Measurements from ENCODE around the gene NTRK3. TPM values are rescaled to one million over a fixed set of nuclear protein-coding genes. Genes with fewer than 3 reads are reported as not detected.

Gene NTRK3
- total and polyA plus RNA-seq, 2 of the 8 experiments (the other 6 are each of a cell fraction or from before 2014, with no cell fraction given), result 4.5 to 6.8 TPM

- POLR2A ChIA-PET (ENCODE audit: partially characterized antibody), result interaction anchor here (1.1 to 1.7 kb wide), 2 partner anchors 11 to 221 kb away, joined by 3 to 6 read pairs; partner anchors contain the start of genes MRPL46 and MRPS11
- H3K27ac ChIP-seq (ENCODE audit: low read depth, low read length), result no peak overlapping the region
- DNase-seq (ENCODE audit: low read depth in 1 of 2, low spot score in 2 of 2) (peak; percentile 70 to 92), FAIRE-seq (peak; percentile 81)
- H3K4me1 ChIP-seq (replicated peaks in 1 of 4; ENCODE audit: control insufficient read depth in 3 of 4, insufficient read depth in 4 of 4, low read length in 3 of 4), result peaks cover 0 to 7% (median 2%) of the 10 kb centered on the region in 4 experiments; a peak in 3 of 7 replicates
- no peaks in the 10 kb centered on the region for H3K79me2 ChIP-seq (ENCODE audit: control insufficient read depth in 1 of 2, insufficient read depth in 2 of 2, low read length in 2 of 2)
- H2BK15ac ChIP-seq (ENCODE audit: low read length), result 0 out of 2 replicates have a peak overlapping the region, but pooled peaks have one; percentile 95
- no peaks in the 10 kb centered on the region for H3K79me1 ChIP-seq (ENCODE audit: low read depth, low read length)
- H3K18ac ChIP-seq (ENCODE audit: extremely low read depth, low read length), result peak overlapping the region; percentile 36; the same call in 1 of the 2 replicates
- no peak overlapping the region for H3K23ac ChIP-seq (ENCODE audit: insufficient read length)
- H2AK5ac ChIP-seq (ENCODE audit: low read depth, low read length), result no peak overlapping the region
- H2BK120ac ChIP-seq (replicated peaks; ENCODE audit: low read depth, low read length), result no peak overlapping the region
- H3K9ac ChIP-seq (replicated peaks in 1 of 4; ENCODE audit: extremely low read depth in 1 of 4, low read depth in 3 of 4, low read length in 3 of 4), result no peak overlapping the region
- peak overlapping the region; percentile 60; the same call in 1 of the 2 replicates for H2BK12ac ChIP-seq (ENCODE audit: low read depth, low read length)
- H4K5ac ChIP-seq (ENCODE audit: insufficient read length, low read depth, low read length), result no peak overlapping the region
- H2BK20ac ChIP-seq (ENCODE audit: low read length), result no peak overlapping the region
- WGBS, 2 experiments (ENCODE audit: extremely low coverage in 1 of 2, insufficient coverage in 1 of 2, insufficient read length in 1 of 2, insufficient replicate concordance in 2 of 2, low coverage in 1 of 2, low lambda C conversion rate in 2 of 2, missing lambda C conversion rate in 1 of 2), result 15% methylated on average over 25 of the region's 27 CpGs; no CpG with 5 or more reads in 1 of the 2 experiments
- peak overlapping the region; percentile 97 for H2AFZ ChIP-seq (ENCODE audit: low read length)
- H2BK5ac ChIP-seq (ENCODE audit: low read depth, low read length), result 0 out of 2 replicates have a peak overlapping the region, but pooled peaks have one; percentile 35
- H3K14ac ChIP-seq (ENCODE audit: insufficient read length), result no peak overlapping the region
- no peaks in the 10 kb centered on the region for H4K20me1 ChIP-seq (replicated peaks in 1 of 2; ENCODE audit: control insufficient read depth in 1 of 2, insufficient read depth in 2 of 2, low read length in 2 of 2)
- H3K4me2 ChIP-seq (ENCODE audit: insufficient read depth in 1 of 2, low read depth in 2 of 2, low read length in 2 of 2), result peak overlapping the region; percentile 3 to 72; a peak in 3 of 4 replicates
- H4K8ac ChIP-seq (ENCODE audit: extremely low read depth, insufficient read depth, low read length), result no peak overlapping the region
- CTCF ChIA-PET (ENCODE audit: partially characterized antibody), result interaction anchor here (0.5 to 10.7 kb wide), 68 partner anchors 8 to 1332 kb away, joined by 3 to 144 read pairs (median 4); partner anchors contain the start of gene NTRK3
- H3K56ac ChIP-seq (replicated peaks; ENCODE audit: insufficient read length, low read depth, low read length), result no peak overlapping the region
- H4K91ac ChIP-seq (replicated peaks; ENCODE audit: insufficient read length, low read length), result no peak overlapping the region
- H3K9me3 ChIP-seq (ENCODE audit: insufficient read depth in 2 of 2, low read depth in 1 of 2, low read length in 1 of 2), result no peaks in the 10 kb centered on the region
- no peak overlapping the region for H3K4ac ChIP-seq (replicated peaks; ENCODE audit: insufficient read length, low read depth, low read length)
- peaks cover 5% of the 10 kb centered on the region; the same call in 1 of the 2 replicates for H3K23me2 ChIP-seq (ENCODE audit: low read depth, low read length)
- H3K4me3 ChIP-seq (ENCODE audit: extremely low read depth in 1 of 4, insufficient read depth in 2 of 4, low read depth in 3 of 4, low read length in 4 of 4), result peak overlapping the region in 3 of 4 experiments; percentile 19 to 45 (median 34); a peak in 4 of 8 replicates
- peaks cover 0 to 4% (median 2%) of the 10 kb centered on the region in 4 experiments; a peak in 3 of 7 replicates for H3K27me3 ChIP-seq (replicated peaks in 1 of 4; ENCODE audit: control insufficient read depth in 3 of 4, extremely low read depth in 1 of 4, insufficient read depth in 3 of 4, low read length in 3 of 4)
- no peaks in the 10 kb centered on the region for H3K36me3 ChIP-seq (ENCODE audit: control insufficient read depth in 2 of 4, insufficient read depth in 4 of 4, low read length in 3 of 4)
- TF ChIP-seq E2F6 (IDR thresholded peaks at IDR 0.05) (peak; percentile 67), NANOG (IDR thresholded peaks at IDR 0.05; ENCODE audit: insufficient read depth, low read depth, low read length, poor library complexity, severe bottlenecking) (peak; percentile 43), GABPA (IDR thresholded peaks at IDR 0.05; ENCODE audit: borderline replicate concordance, insufficient read depth, low read length) (no peak), TAF1 (IDR thresholded peaks at IDR 0.05; ENCODE audit: low read depth, low read length) (no peak), CHD1 (IDR thresholded peaks at IDR 0.05; ENCODE audit: low read depth, low read length) (no peak), CHD2 (IDR thresholded peaks at IDR 0.05; ENCODE audit: low read length) (no peak), ASH2L (IDR thresholded peaks at IDR 0.05; ENCODE audit: low read length) (no peak), SP1 (IDR thresholded peaks at IDR 0.05; ENCODE audit: low read depth, low read length) (no peak), KDM5A (IDR thresholded peaks at IDR 0.05; ENCODE audit: low read length) (no peak)
Measured at GRCh38 chr15:88246666-88247446, 9.7 kb downstream of the NTRK3 start.
